Esophagus muscularis mucosa (tissue), 4 donors: Measurements from ENCODE around the gene BAIAP2L1. TPM values are rescaled to one million over a fixed set of nuclear protein-coding genes. Genes with fewer than 3 reads are reported as not detected.
A peak's percentile ranks its signal among the peaks of the same experiment; 100 is the strongest.

Experiments used
- DNase-seq: peaks from one replicate; pipeline ENCODE4 v3.0.0-alpha.2; 2017; ENCODE audit errors: extremely low spot score
- H3K27ac ChIP-seq, 4 donors: fragments of 200-600 bp; sonication (generic); replicated peaks in 1 of 4; 1 replicate in 3 of 4; 2 replicates in 1 of 4; pipeline ENCODE4 v1.5.1; 2016 to 2019; ENCODE audit warnings: mild to moderate bottlenecking in 1 of 4
- H3K27me3 ChIP-seq, 4 donors: fragments of 200-600 bp; sonication (generic); one replicate each; pipeline versions ENCODE4 v1.5.1 to v1.6.0; 2016 to 2019
- H3K36me3 ChIP-seq, 4 donors: fragments of 200-600 bp; sonication (generic); one replicate each; pipeline ENCODE4 v1.5.1; 2016 to 2019
- H3K4me1 ChIP-seq, 4 donors: fragments of 200-600 bp; sonication (generic); one replicate each; pipeline ENCODE4 v1.5.1; 2016 to 2019
- H3K4me3 ChIP-seq, 4 donors: fragments of 200-600 bp; sonication (generic); 1 replicate in 2 of 4; 2 replicates in 2 of 4; pipeline ENCODE4 v1.5.1; 2016 to 2019; ENCODE audit warnings: mild to moderate bottlenecking in 4 of 4, moderate library complexity in 1 of 4
- H3K9me3 ChIP-seq, 4 donors: fragments of 200-600 bp; sonication (generic); 1 replicate in 3 of 4; 2 replicates in 1 of 4; pipeline ENCODE4 v1.5.1; 2016 to 2019
- CTCF ChIP-seq, 3 experiments: fragments of 200-600 bp in 2 of 3; fragments of 450-650 bp in 1 of 3; sonication (generic) in 2 of 3; IDR thresholded peaks; one replicate each; pipeline ENCODE4 v1.5.1; 2017 to 2019; ENCODE audit warnings: antibody characterized with exemption in 3 of 3, mild to moderate bottlenecking in 2 of 3, moderate library complexity in 1 of 3
- EP300 ChIP-seq: sonication (generic); formaldehyde crosslinking; IDR thresholded peaks from one replicate; pipeline ENCODE4 v1.6.1; 2017; ENCODE audit warnings: antibody characterized with exemption
- POLR2A ChIP-seq: fragments of 450-650 bp; IDR thresholded peaks from one replicate; pipeline ENCODE4 v1.6.1; 2017; ENCODE audit warnings: antibody characterized with exemption, moderate library complexity, mild to moderate bottlenecking, low read depth
- POLR2AphosphoS5 ChIP-seq, 2 donors: sonication (generic); formaldehyde crosslinking; IDR thresholded peaks; one replicate each; pipeline ENCODE4 v1.6.1; 2017; ENCODE audit warnings: antibody characterized with exemption in 2 of 2
- WGBS: methylation state at CpG from one replicate; pipeline ENCODE4 v1.1.5; 2018; 5-methylcytosine and 5-hydroxymethylcytosine counted together
- intact Hi-C: fragments of 100-400 bp; cut with DNase I; formaldehyde crosslinking; loops from one replicate; pipeline ENCODE4 v1.15.1; 2023
- total RNA-seq, 4 donors: library from RNA; depleted of rRNA; stranded (reverse); fragments of >200 nt; gene quantifications; one replicate each; pipeline versions ENCODE4 v1.1.0 to v1.2.1, GENCODE V29; 2016

The BAIAP2L1 gene
- total RNA-seq, 4 donors from 2014 or later, result 0.84 to 2.5 (median 1.6) TPM

GRCh38 chr7:98286701-98287485, 114.0 kb downstream of the BAIAP2L1 start:
- intact Hi-C loops, result no loop called here
- TF ChIP-seq EP300 (no peak), POLR2A (no peak), CTCF (IDR thresholded peaks at IDR 0.05) (no peak), POLR2AphosphoS5 (IDR thresholded peaks at IDR 0.05) (no peak)
- 51% methylated on average over 16 of the region's 21 CpGs for WGBS
- H3K4me1 ChIP-seq, result peaks cover 63 to 78% (median 77%) of the 10 kb centered on the region in 4 donors
- H3K27ac ChIP-seq, result peak overlapping the region; percentile 93 to 97 (median 96)
- no peaks in the 10 kb centered on the region for H3K9me3 ChIP-seq
- no peaks in the 10 kb centered on the region for H3K27me3 ChIP-seq
- no peak for DNase-seq
- H3K4me3 ChIP-seq, result peak overlapping the region in 3 of 4 donors; percentile 87 to 100 (median 99)
- peaks cover 4 to 47% (median 27%) of the 10 kb centered on the region in 4 donors for H3K36me3 ChIP-seq

- WGBS, result 49% methylated on average over 2 of the region's 14 CpGs
- intact Hi-C loops, result no loop called here
- Histone ChIP-seq H3K4me3 (peak overlapping the region; percentile 87 to 100 (median 100)), H3K27ac (peak overlapping the region; percentile 93 to 97 (median 96)), H3K9me3 (no peaks in the 10 kb centered on the region), H3K4me1 (peaks cover 63 to 78% (median 77%) of the 10 kb centered on the region in 4 donors), H3K36me3 (peaks cover 0 to 40% (median 20%) of the 10 kb centered on the region in 4 donors), H3K27me3 (no peaks in the 10 kb centered on the region)
- peak; percentile 94 for DNase-seq
- no peak for TF ChIP-seq EP300
- peak; percentile 67 to 68 for TF ChIP-seq POLR2AphosphoS5 (IDR thresholded peaks at IDR 0.05)
- peak; percentile 57 for TF ChIP-seq POLR2A
Measured at GRCh38 chr7:98286093-98286539, 114.8 kb downstream of the BAIAP2L1 start.

- no peaks in the 10 kb centered on the region for H3K9me3 ChIP-seq
- no peaks in the 10 kb centered on the region for H3K27me3 ChIP-seq
- peak overlapping the region; percentile 93 to 97 (median 96) for H3K27ac ChIP-seq
- TF ChIP-seq EP300, result no peak
- TF ChIP-seq POLR2AphosphoS5 (IDR thresholded peaks at IDR 0.05), result no peak
- no peak for TF ChIP-seq POLR2A
- no peak for TF ChIP-seq CTCF (IDR thresholded peaks at IDR 0.05)
- peaks cover 0 to 33% (median 13%) of the 10 kb centered on the region in 4 donors for H3K36me3 ChIP-seq
- DNase-seq, result no peak
- intact Hi-C loops, result no loop called here
- WGBS, result 76% methylated on average over 15 of the region's 21 CpGs
- peaks cover 69 to 84% (median 82%) of the 10 kb centered on the region in 4 donors for H3K4me1 ChIP-seq
- peak overlapping the region; percentile 87 to 100 (median 100) for H3K4me3 ChIP-seq
Measured at GRCh38 chr7:98285157-98286092, 115.5 kb downstream of the BAIAP2L1 start.

GRCh38 chr7:98284335-98285036, 116.4 kb downstream of the BAIAP2L1 start:
- no peak for TF ChIP-seq EP300
- TF ChIP-seq POLR2AphosphoS5 (IDR thresholded peaks at IDR 0.05), result peak; percentile 75 to 80
- peak; percentile 41 for TF ChIP-seq POLR2A
- intact Hi-C loops, result loop anchor here (5.0 kb wide), 1 partner anchor 37 kb away; no protein-coding TSS in a partner anchor
- peaks cover 0 to 29% (median 13%) of the 10 kb centered on the region in 4 donors for H3K36me3 ChIP-seq
- H3K4me1 ChIP-seq, result peaks cover 68 to 84% (median 82%) of the 10 kb centered on the region in 4 donors
- WGBS, result 44% methylated on average over 7 of the region's 20 CpGs
- H3K9me3 ChIP-seq, result no peaks in the 10 kb centered on the region
- H3K27me3 ChIP-seq, result no peaks in the 10 kb centered on the region
- peak overlapping the region; percentile 93 to 97 (median 96) for H3K27ac ChIP-seq
- DNase-seq, result peak; percentile 94
- peak overlapping the region; percentile 87 to 100 (median 100) for H3K4me3 ChIP-seq

GRCh38 chr7:98283887-98284222, 117.0 kb downstream of the BAIAP2L1 start:
- Histone ChIP-seq H3K36me3 (peaks cover 0 to 23% (median 10%) of the 10 kb centered on the region in 4 donors), H3K4me3 (peak overlapping the region; percentile 87 to 100 (median 100)), H3K9me3 (no peaks in the 10 kb centered on the region), H3K4me1 (peaks cover 63 to 77% (median 75%) of the 10 kb centered on the region in 4 donors), H3K27ac (peak overlapping the region; percentile 93 to 97 (median 96)), H3K27me3 (no peaks in the 10 kb centered on the region)
- TF ChIP-seq CTCF (IDR thresholded peaks at IDR 0.05), result no peak
- no peak for TF ChIP-seq EP300
- no peak for TF ChIP-seq POLR2AphosphoS5 (IDR thresholded peaks at IDR 0.05)
- TF ChIP-seq POLR2A, result no peak
- WGBS, result 33% methylated on average over 3 of the region's 8 CpGs
- no peak for DNase-seq
- intact Hi-C loops, result loop anchor here (5.0 kb wide), 1 partner anchor 37 kb away; no protein-coding TSS in a partner anchor
